H9 (cell line): ENCODE measurements around the gene KRTAP10-8. TPM values are rescaled to one million over a fixed set of nuclear protein-coding genes. Genes with fewer than 3 reads are reported as not detected.
"Not testable (repeated sequence)": the region's sequence is repeated elsewhere in the genome, so short reads cannot be mapped to it uniquely, and the experiment has no call there.

Experiments
- DNase-seq: peaks from one replicate; pipeline ENCODE4 v3.0.0-alpha.2; 2017
- H2AFZ ChIP-seq: one replicate; pipeline ENCODE4 v1.6.1; 2013; ENCODE audit warnings: mild to moderate bottlenecking, low read length, control low read depth, moderate library complexity
- H2AK5ac ChIP-seq: 2 replicates; pipeline ENCODE4 v1.6.1; 2013; ENCODE audit warnings: low read length, control low read depth, mixed read lengths; ENCODE audit not compliant: insufficient read length
- H2BK120ac ChIP-seq: one replicate; pipeline ENCODE4 v1.6.1; 2013; ENCODE audit warnings: low read depth, mild to moderate bottlenecking, low read length, control low read depth, inconsistent platforms; ENCODE audit not compliant: poor library complexity, severe bottlenecking
- H2BK12ac ChIP-seq: 2 replicates; pipeline ENCODE4 v1.6.1; 2013; ENCODE audit warnings: low read length, control low read depth, mixed read lengths, low read depth; ENCODE audit not compliant: insufficient read length
- H2BK15ac ChIP-seq: 2 replicates; pipeline ENCODE4 v1.6.1; 2013; ENCODE audit warnings: low read depth, low read length, control low read depth
- H2BK20ac ChIP-seq: one replicate; pipeline ENCODE4 v1.6.1; 2013; ENCODE audit warnings: low read depth, mild to moderate bottlenecking, low read length, control low read depth, inconsistent platforms; ENCODE audit not compliant: poor library complexity, severe bottlenecking
- H2BK5ac ChIP-seq: 2 replicates; pipeline ENCODE4 v1.6.1; 2013; ENCODE audit warnings: low read length, control low read depth, mixed read lengths; ENCODE audit not compliant: insufficient read length
- H3K14ac ChIP-seq: 2 replicates; pipeline ENCODE4 v1.6.1; 2013; ENCODE audit warnings: low read length, control low read depth; ENCODE audit not compliant: insufficient read depth
- H3K18ac ChIP-seq: 2 replicates; pipeline ENCODE4 v1.6.1; 2013; ENCODE audit warnings: low read depth, mild to moderate bottlenecking, mixed read lengths, low read length, control low read depth; ENCODE audit not compliant: insufficient read length
- H3K23ac ChIP-seq: 2 replicates; pipeline ENCODE4 v1.6.1; 2013; ENCODE audit warnings: low read length, control low read depth, mixed read lengths, low read depth; ENCODE audit not compliant: insufficient read length
- H3K23me2 ChIP-seq: 2 replicates; pipeline ENCODE4 v1.6.1; 2013; ENCODE audit warnings: low read depth, mild to moderate bottlenecking, mixed read lengths, low read length, control low read depth; ENCODE audit not compliant: insufficient read length, poor library complexity, severe bottlenecking
- H3K27ac ChIP-seq: 2 replicates; pipeline ENCODE4 v1.5.1; 2013; ENCODE audit warnings: low read length, control low read depth, mixed read lengths, low read depth; ENCODE audit not compliant: insufficient read length
- H3K27me3 ChIP-seq: 2 replicates; pipeline ENCODE4 v1.6.1; 2013; ENCODE audit warnings: low read length, control low read depth, inconsistent platforms; ENCODE audit not compliant: insufficient read depth
- H3K4ac ChIP-seq: 2 replicates; pipeline ENCODE4 v1.6.1; 2013; ENCODE audit warnings: low read depth, mild to moderate bottlenecking, control low read depth, inconsistent platforms, low read length, moderate library complexity
- H3K4me1 ChIP-seq: 2 replicates; pipeline ENCODE4 v1.6.1; 2013; ENCODE audit warnings: low read length, control low read depth, inconsistent platforms; ENCODE audit not compliant: insufficient read depth
- H3K4me2 ChIP-seq: 2 replicates; pipeline ENCODE4 v1.6.1; 2013; ENCODE audit warnings: low read length, control low read depth, mixed read lengths; ENCODE audit not compliant: insufficient read length, insufficient read depth
- H3K56ac ChIP-seq: 2 replicates; pipeline ENCODE4 v1.6.1; 2013; ENCODE audit warnings: low read depth, mild to moderate bottlenecking, mixed read lengths, low read length, control low read depth; ENCODE audit not compliant: insufficient read length
- H3K79me1 ChIP-seq: 2 replicates; pipeline ENCODE4 v1.6.1; 2013; ENCODE audit warnings: low read depth, mild to moderate bottlenecking, moderate library complexity, low read length, control low read depth, inconsistent platforms; ENCODE audit not compliant: insufficient read depth, poor library complexity, severe bottlenecking
- H3K79me2 ChIP-seq: 2 replicates; pipeline ENCODE4 v1.6.1; 2013; ENCODE audit warnings: low read length, control low read depth, inconsistent platforms; ENCODE audit not compliant: insufficient read depth
- H3K9ac ChIP-seq: 2 replicates; pipeline ENCODE4 v1.6.1; 2013; ENCODE audit warnings: low read length, control low read depth, mixed read lengths; ENCODE audit not compliant: insufficient read length; ENCODE audit errors: extremely low read depth
- H3K9me3 ChIP-seq: one replicate; pipeline ENCODE4 v1.6.1; 2013; ENCODE audit warnings: low read depth, low read length, inconsistent platforms; ENCODE audit not compliant: control insufficient read depth
- H3T11ph ChIP-seq: one replicate; pipeline ENCODE4 v1.6.1; 2013; ENCODE audit warnings: mild to moderate bottlenecking, low read length, control low read depth, inconsistent platforms
- H4K20me1 ChIP-seq: one replicate; pipeline ENCODE4 v1.6.1; 2013; ENCODE audit not compliant: control insufficient read depth, insufficient read length, insufficient read depth
- H4K5ac ChIP-seq: 2 replicates; pipeline ENCODE4 v1.6.1; 2013; ENCODE audit warnings: low read depth, mild to moderate bottlenecking, mixed read lengths, low read length, control low read depth; ENCODE audit not compliant: insufficient read length
- H4K8ac ChIP-seq: replicated peaks from 2 replicates; pipeline ENCODE4 v1.6.1; 2013; ENCODE audit warnings: low read length, control low read depth, mixed read lengths, low read depth; ENCODE audit not compliant: insufficient read length
- H4K91ac ChIP-seq: 2 replicates; pipeline ENCODE4 v1.6.1; 2013; ENCODE audit warnings: low read depth, mild to moderate bottlenecking, moderate library complexity, mixed read lengths, low read length, control low read depth; ENCODE audit not compliant: insufficient read length
- H3K27ac Mint-ChIP-seq, 3 experiments: 2 replicates in 2 of 3; 3 replicates in 1 of 3; pipeline ENCODE4 v1.8.0; 2020 to 2021; ENCODE audit warnings: mixed read lengths in 3 of 3, mild to moderate bottlenecking in 1 of 3, moderate library complexity in 1 of 3
- H3K27me3 Mint-ChIP-seq: 2 replicates; pipeline ENCODE4 v1.8.0; 2021; ENCODE audit warnings: low read depth, mild to moderate bottlenecking, moderate library complexity, mixed read lengths
- H3K36me3 Mint-ChIP-seq, 3 experiments: 2 replicates in 2 of 3; 3 replicates in 1 of 3; pipeline ENCODE4 v1.8.0; 2020 to 2021; ENCODE audit warnings: low read depth in 3 of 3, mixed read lengths in 3 of 3; ENCODE audit not compliant: insufficient read depth in 1 of 3
- H3K4me1 Mint-ChIP-seq, 2 experiments: 2 replicates each; pipeline ENCODE4 v1.8.0; 2020; ENCODE audit warnings: mixed read lengths in 2 of 2
- H3K4me3 Mint-ChIP-seq, 2 experiments: 2 replicates in 1 of 2; 3 replicates in 1 of 2; pipeline ENCODE4 v1.8.0; 2020 to 2021; ENCODE audit warnings: mild to moderate bottlenecking in 2 of 2, mixed read lengths in 2 of 2, moderate library complexity in 1 of 2
- H3K9me3 Mint-ChIP-seq, 2 experiments: 2 replicates in 1 of 2; 3 replicates in 1 of 2; pipeline ENCODE4 v1.8.0; 2020; ENCODE audit warnings: mild to moderate bottlenecking in 2 of 2, mixed read lengths in 2 of 2, moderate library complexity in 1 of 2
- CTCF ChIP-seq: fragments of 200-600 bp; sonication (generic); conservative IDR thresholded peaks from 3 replicates; pipeline ENCODE4 v1.8.0; 2021; ENCODE audit warnings: antibody characterized with exemption, mild to moderate bottlenecking
- WGBS: extraction: QIAGEN DNeasy Blood & Tissue Kit; methylation state at CpG from one replicate; pipeline ENCODE4 v1.1.7; 2013; ENCODE audit warnings: missing lambda C conversion rate, low lambda C conversion rate, mixed read lengths; ENCODE audit not compliant: insufficient read length; ENCODE audit errors: extremely low coverage; 5-methylcytosine and 5-hydroxymethylcytosine counted together
- total RNA-seq: library from RNA; stranded (reverse); gene quantifications from 2 replicates; pipeline ENCODE4 v1.2.1, GENCODE V29; 2021

The KRTAP10-8 gene
- total RNA-seq, 1 experiment from 2014 or later: not detected

DNA sequence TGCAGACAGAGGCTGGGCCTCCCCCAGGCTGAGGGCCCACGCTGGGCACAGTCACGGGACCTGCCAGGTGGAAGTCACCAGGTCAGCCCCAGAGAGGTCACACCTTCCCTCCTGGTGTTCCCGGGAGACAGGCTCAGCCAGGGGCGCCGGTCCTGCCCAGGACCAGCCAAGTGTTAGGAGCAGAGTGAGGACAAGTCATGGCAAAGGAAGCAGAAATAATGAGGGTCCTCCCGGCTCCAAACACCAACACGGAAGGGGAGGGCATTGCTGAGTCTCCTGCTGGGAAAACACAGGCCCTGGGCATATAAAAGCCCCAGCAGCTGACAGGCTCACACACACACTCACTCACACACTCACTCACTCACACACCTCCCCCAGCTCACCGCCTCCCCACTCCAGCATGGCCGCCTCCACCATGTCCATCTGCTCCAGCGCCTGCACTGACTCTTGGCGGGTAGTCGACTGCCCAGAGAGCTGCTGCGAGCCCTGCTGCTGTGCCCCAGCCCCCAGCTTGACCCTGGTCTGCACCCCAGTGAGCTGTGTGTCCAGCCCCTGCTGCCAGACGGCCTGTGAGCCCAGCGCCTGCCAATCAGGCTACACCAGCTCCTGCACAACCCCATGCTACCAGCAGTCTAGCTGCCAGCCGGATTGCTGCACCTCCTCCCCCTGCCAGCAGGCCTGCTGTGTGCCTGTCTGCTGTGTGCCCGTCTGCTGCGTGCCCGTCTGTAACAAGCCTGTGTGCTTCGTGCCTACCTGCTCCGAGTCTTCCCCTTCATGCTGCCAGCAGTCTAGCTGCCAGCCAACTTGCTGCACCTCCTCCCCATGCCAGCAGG, 25.4 kb downstream of the KRTAP10-8 start, which contains the start of gene KRTAP10-10:
Gene KRTAP10-10, plus strand, starts transcription at position 339 of the 833 bp plus-strand sequence. Its CDS starts 62 bp downstream, at position 401.
- no peaks in the 10 kb centered on the region for H3K4me1 ChIP-seq
- no peak within 1 kb of the TSS for H3K18ac ChIP-seq
- no peak for TF ChIP-seq CTCF
- no peak within 1 kb of the TSS for H3K4me2 ChIP-seq
- peak within 1 kb of the TSS; percentile 72; the same call in 1 of the 2 replicates for H3K14ac ChIP-seq
- no peak within 1 kb of the TSS for H2BK120ac ChIP-seq
- H3K4ac ChIP-seq: no peak within 1 kb of the TSS
- H3K27me3 ChIP-seq: no peaks in the 10 kb centered on the region
- no peak within 1 kb of the TSS for H2BK12ac ChIP-seq
- no peaks in the 10 kb centered on the region for H3K79me2 ChIP-seq
- no peak within 1 kb of the TSS for H2BK5ac ChIP-seq
- no peak within 1 kb of the TSS for H3T11ph ChIP-seq
- H3K56ac ChIP-seq: no peak within 1 kb of the TSS
- H3K36me3 Mint-ChIP-seq: peaks cover 0 to 2% (median under 1%) of the 10 kb centered on the region in 3 experiments; a peak in 3 of 7 replicates
- no peak within 1 kb of the TSS for H2BK15ac ChIP-seq
- H4K8ac ChIP-seq: no peak within 1 kb of the TSS
- no peak within 1 kb of the TSS for H3K23ac ChIP-seq
- H3K4me3 Mint-ChIP-seq: no peak within 1 kb of the TSS
- no peak within 1 kb of the TSS for H2AFZ ChIP-seq
- H3K27ac ChIP-seq: no peak within 1 kb of the TSS
- H3K27me3 Mint-ChIP-seq: peaks cover 11% of the 10 kb centered on the region
- H4K5ac ChIP-seq: no peak within 1 kb of the TSS
- no peaks in the 10 kb centered on the region for H3K79me1 ChIP-seq
- peaks cover 9 to 11% of the 10 kb centered on the region in 2 experiments for H3K4me1 Mint-ChIP-seq
- H3K9ac ChIP-seq: no peak within 1 kb of the TSS
- H4K20me1 ChIP-seq: no peaks in the 10 kb centered on the region
- peak within 1 kb of the TSS in 2 of 3 experiments; percentile 80 to 90; a peak in 3 of 7 replicates for H3K27ac Mint-ChIP-seq
- no peak within 1 kb of the TSS for H2AK5ac ChIP-seq
- H3K23me2 ChIP-seq: no peaks in the 10 kb centered on the region
- DNase-seq: peak; percentile 28
- H3K9me3 ChIP-seq: no peaks in the 10 kb centered on the region
- H4K91ac ChIP-seq: no peak within 1 kb of the TSS
- WGBS: no CpG with 5 or more reads among the region's 21 CpGs
- H3K9me3 Mint-ChIP-seq: peaks cover 9% of the 10 kb centered on the region in 2 experiments; a peak in 3 of 5 replicates
- H2BK20ac ChIP-seq: no peak within 1 kb of the TSS

- not testable (repeated sequence) for H2BK12ac ChIP-seq, H2BK15ac ChIP-seq, H3K56ac ChIP-seq, H2BK20ac ChIP-seq, H3K9me3 Mint-ChIP-seq, H4K5ac ChIP-seq, H3K27me3 ChIP-seq, H3K36me3 Mint-ChIP-seq, H4K8ac ChIP-seq, H3K27ac ChIP-seq, H3K14ac ChIP-seq, H3K18ac ChIP-seq, H2AK5ac ChIP-seq, H2BK5ac ChIP-seq, H3K4me1 ChIP-seq, H4K91ac ChIP-seq, H3K23ac ChIP-seq, H3K79me1 ChIP-seq, H3K4me3 Mint-ChIP-seq, H3T11ph ChIP-seq, H2BK120ac ChIP-seq, H3K4ac ChIP-seq, H3K79me2 ChIP-seq, H3K9ac ChIP-seq, H3K9me3 ChIP-seq, H3K4me2 ChIP-seq, H2AFZ ChIP-seq, H3K23me2 ChIP-seq, H4K20me1 ChIP-seq, DNase-seq
- no CpG with 5 or more reads among the region's 12 CpGs for WGBS
- peak overlapping the region in 1 of 3 experiments; percentile 80; a peak in 2 of 7 replicates for H3K27ac Mint-ChIP-seq
- H3K27me3 Mint-ChIP-seq: peaks cover 10% of the 10 kb centered on the region
- peaks cover 9 to 11% of the 10 kb centered on the region in 2 experiments for H3K4me1 Mint-ChIP-seq
Observed at GRCh38 chr21:44637851-44638348, 26.0 kb downstream of the KRTAP10-8 start.
